ENCODE measurements around the gene AKR1B15.

The AKR1B15 gene

DNA sequence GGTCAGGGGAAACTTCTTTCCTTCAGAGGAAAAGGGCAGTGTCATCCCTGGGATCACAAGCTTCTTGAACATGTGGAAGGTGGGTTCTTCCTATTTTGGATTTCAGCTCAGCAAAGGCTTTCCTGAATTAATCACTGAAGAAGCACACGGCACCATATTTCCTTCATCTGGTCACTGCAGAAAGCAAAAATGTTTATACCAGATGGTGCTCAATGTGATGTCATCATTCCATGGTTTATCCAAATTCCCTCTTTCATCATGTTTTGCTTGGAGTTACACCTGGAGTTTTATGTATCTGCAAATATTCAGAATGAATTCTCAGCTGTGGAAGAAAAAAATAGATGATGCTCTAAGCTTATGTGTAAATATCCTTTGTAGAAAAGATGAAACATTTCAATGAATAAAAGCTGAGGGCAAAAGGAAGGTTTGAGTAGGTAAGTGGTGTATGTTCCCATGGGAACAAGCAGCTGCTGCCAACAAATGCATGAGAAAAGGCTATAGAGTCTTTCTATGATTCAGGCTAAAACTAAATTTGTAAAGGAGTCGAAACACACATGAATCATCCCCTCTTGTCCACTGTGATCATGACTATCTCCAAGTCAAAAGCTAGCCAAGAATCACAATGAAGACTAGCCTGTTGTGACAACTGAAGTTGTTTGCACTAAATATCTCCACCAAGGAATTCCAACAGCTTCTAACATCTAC lies 70.9 kb downstream of the AKR1B15 start:
- no peak for DNase-seq

DNA sequence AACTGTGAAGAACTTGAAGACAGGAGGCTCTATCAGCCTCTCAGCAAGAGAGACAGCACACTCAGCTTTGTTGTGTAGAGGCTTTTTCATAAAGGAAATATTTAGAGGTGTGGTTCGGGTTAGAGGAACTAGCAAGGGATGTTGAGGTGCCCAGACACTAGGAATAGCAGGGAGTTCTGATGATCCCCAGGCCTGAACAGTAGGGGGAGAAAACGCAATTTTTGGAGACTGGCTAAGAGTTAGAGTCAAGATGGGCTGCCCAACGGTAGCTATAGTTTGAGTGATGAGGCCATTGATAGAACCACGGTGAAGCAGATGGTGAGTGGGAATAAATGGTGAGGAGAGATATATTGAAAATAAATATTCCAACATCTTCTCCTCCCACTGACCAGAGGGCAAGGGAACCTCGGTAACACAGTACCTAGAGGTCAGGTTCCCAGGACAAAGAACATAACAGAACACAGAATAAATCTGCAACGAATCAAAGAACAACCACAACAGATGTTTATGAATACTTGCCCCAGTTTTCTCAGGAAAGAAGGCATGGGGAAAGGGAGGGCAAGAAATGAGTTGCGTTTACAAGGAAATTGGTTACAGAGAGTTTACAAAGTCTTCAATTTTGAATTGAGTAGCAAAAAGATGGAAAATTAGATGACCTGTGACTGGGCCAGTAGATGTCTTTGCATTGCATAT lies 73.5 kb downstream of the AKR1B15 start:
- no peak for DNase-seq

DNA sequence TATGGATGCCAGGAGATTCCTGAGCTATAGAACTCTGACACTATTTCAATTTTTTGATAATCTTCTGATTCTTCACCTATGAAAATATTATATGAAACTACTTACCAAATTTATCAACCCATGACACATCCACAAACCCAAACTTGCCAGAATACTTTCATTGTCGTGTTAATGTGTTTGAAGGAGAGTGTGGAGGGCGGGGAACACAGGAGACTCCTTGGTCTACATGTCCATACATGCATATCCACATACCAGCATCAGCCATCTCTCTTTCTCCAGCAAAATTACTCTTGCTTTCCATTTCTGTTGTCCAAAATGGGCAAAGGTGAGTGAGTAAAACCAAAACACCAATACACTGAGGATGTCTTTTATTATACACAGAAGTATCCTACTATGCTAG lies 74.3 kb downstream of the AKR1B15 start:
- DNase-seq = no peak

DNA sequence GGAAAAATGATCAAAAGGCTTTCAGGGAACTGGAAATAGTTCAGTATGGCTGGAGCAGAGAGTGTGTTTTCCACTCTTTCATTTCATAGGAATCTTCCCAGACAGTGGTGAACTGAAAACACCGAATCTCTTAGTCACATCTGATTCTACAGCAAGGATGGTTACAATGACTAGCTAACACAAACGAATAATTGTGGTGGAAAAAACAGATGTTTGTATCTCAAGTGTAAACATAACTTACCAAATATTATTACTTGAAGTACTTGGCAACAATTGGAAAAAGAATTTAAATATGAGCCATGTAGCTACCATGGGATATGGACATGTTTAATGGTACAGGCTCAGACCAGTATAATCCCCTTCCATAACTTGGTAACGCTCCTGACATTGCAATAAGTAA lies 76.6 kb downstream of the AKR1B15 start:
- DNase-seq = no peak

DNA sequence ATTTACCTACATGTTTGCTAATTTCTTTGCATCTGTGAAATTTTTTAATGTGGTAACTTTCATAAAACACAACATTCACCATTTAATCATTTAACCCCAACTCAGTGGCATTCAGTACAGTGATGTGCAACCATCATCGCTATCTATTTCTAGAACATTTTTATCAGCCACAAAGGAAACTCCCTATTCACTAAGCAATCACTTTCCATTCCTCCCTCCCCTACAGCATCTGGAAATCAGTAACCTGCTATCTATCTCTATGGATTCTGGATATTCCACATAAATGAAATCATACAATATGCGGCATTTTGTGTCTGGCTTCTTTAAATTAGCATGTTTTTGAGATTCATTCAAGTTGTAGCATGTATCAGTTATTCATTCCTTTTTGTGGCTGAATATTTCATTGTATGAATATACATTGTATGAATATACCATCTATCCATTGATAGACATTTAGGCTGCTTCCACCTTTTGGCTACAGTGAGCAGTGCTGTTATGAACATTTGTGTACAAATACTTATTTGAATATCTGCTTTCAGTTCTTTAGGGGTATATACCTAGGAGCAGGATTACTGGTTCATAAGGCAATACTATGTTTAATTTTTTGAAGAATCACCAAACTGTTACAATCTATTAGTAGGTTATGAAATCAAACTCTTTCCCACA lies 78.3 kb downstream of the AKR1B15 start:
- no peak for DNase-seq

DNA sequence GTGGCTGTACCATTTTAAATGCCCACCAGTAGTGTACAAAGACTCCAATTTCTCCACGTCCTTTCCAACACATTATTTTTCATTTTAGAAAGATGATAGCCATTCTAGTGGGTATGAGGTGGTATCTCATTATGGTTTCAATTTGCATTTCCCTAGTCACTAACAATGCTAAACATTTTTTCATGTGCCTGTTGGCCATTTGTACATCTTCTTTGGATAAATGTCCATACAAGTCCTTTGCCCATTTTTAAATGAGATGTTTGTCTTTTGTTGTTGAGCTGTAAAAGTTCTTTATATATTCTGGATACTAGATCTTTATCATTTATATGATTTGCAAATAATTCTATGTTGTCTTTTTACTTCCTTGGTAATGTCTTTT lies 78.9 kb downstream of the AKR1B15 start:
- no peak for DNase-seq

DNA sequence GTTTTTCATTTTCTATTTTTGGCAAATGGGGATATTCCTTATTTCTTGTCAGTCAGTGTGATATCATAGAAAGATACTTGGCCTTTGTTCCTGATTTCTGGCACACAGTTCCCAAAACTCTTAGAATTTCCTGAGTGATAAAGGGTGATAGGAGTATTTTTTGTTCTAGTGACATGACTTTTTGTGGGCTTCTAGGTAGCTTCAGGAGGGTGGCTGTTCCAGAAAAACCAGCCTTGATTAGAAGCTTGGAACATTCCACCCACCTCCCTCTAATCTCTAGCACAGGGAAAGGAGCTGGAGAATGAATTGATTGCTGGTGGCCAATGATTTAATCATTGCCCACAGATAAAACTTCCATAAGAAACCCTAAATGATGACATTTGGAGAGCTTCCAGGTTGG lies 80.5 kb downstream of the AKR1B15 start:
- no peak for DNase-seq
